Mesothelial cell of epicardium (in vitro differentiated cells): ENCODE measurements around the gene REV1. TPM values are rescaled to one million over a fixed set of nuclear protein-coding genes. Genes with fewer than 3 reads are reported as not detected.

Source experiments
- DNase-seq, 2 experiments: peaks; one replicate each; pipeline ENCODE4 v3.0.0; 2021; ENCODE audit warnings: low spot score in 2 of 2; ENCODE audit not compliant: unreplicated experiment in 2 of 2
- H3K27ac Mint-ChIP-seq: 2 replicates; pipeline ENCODE4 v1.8.0; 2021; ENCODE audit warnings: mixed read lengths
- H3K27me3 Mint-ChIP-seq: 2 replicates; pipeline ENCODE4 v1.8.0; 2021; ENCODE audit warnings: low read depth, mixed read lengths
- H3K36me3 Mint-ChIP-seq: 2 replicates; pipeline ENCODE4 v1.8.0; 2021; ENCODE audit warnings: mixed read lengths
- H3K4me1 Mint-ChIP-seq: 2 replicates; pipeline ENCODE4 v1.8.0; 2021; ENCODE audit warnings: mixed read lengths
- H3K4me3 Mint-ChIP-seq: 2 replicates; pipeline ENCODE4 v1.8.0; 2021; ENCODE audit warnings: mild to moderate bottlenecking, moderate library complexity, mixed read lengths
- H3K9me3 Mint-ChIP-seq: 2 replicates; pipeline ENCODE4 v1.8.0; 2021; ENCODE audit warnings: mixed read lengths
- total RNA-seq: library from RNA; stranded (reverse); gene quantifications from 3 replicates; pipeline ENCODE4 v1.2.1, GENCODE V29; 2021
- TF ChIP-seq, protein P1 (sequence below): fragments of 200-600 bp; sonication (generic); IDR thresholded peaks from one replicate; pipeline ENCODE4 v1.5.0; 2021; ENCODE audit warnings: antibody characterized with exemption; ENCODE audit not compliant: unreplicated experiment

Gene REV1
- total RNA-seq, result 52.5 to 58.7 TPM (median 53.3 TPM) in 3 replicates

GRCh38 chr2:99489761-99490622 lies at the start of gene REV1:
Gene REV1, minus strand, starts transcription at chr2:99490017. Its CDS starts 25,042 bp downstream, at chr2:99464975.
- H3K4me3 Mint-ChIP-seq, result peak within 1 kb of the TSS; percentile 92
- H3K27ac Mint-ChIP-seq, result peak within 1 kb of the TSS; percentile 97
- peaks cover 26% of the 10 kb centered on the region for H3K4me1 Mint-ChIP-seq
- H3K27me3 Mint-ChIP-seq, result peaks cover 5% of the 10 kb centered on the region
- H3K36me3 Mint-ChIP-seq, result no peaks in the 10 kb centered on the region
- H3K9me3 Mint-ChIP-seq, result no peaks in the 10 kb centered on the region
- peak; percentile 93 to 95 for DNase-seq
- TF ChIP-seq, protein P1, sequence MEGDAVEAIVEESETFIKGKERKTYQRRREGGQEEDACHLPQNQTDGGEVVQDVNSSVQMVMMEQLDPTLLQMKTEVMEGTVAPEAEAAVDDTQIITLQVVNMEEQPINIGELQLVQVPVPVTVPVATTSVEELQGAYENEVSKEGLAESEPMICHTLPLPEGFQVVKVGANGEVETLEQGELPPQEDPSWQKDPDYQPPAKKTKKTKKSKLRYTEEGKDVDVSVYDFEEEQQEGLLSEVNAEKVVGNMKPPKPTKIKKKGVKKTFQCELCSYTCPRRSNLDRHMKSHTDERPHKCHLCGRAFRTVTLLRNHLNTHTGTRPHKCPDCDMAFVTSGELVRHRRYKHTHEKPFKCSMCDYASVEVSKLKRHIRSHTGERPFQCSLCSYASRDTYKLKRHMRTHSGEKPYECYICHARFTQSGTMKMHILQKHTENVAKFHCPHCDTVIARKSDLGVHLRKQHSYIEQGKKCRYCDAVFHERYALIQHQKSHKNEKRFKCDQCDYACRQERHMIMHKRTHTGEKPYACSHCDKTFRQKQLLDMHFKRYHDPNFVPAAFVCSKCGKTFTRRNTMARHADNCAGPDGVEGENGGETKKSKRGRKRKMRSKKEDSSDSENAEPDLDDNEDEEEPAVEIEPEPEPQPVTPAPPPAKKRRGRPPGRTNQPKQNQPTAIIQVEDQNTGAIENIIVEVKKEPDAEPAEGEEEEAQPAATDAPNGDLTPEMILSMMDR, result peak; percentile 83

DNA sequence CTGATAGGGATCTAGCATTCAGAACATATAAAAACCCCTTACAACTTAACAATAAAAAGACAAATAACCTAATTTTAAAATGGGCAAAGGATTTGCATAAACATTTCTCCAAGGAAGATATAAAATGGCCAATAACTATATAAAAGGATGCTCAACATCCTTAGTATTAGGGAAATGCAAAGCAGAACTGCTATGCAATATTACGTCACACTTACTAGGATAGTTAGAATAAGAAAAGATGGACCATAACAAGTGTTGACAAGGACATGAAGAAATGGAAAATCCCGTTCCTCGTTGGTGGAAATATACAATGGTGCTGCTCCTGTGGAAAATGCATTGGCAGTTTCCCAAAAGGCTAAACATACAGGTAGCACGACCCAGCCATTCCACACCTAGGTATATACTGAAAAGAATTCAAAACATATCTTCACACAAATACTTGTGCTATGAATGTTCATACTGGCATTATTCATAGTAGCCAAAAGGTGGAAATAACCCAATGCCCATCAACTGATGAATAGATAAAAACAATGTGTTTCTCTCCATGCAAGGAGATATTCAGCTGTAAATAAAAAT lies 48.2 kb upstream of the REV1 start:
- TF ChIP-seq, protein P1, result no peak
- H3K27me3 Mint-ChIP-seq, result peaks cover 14% of the 10 kb centered on the region
- no peak overlapping the region for H3K27ac Mint-ChIP-seq
- no peak overlapping the region for H3K4me3 Mint-ChIP-seq
- DNase-seq, result no peak
- no peaks in the 10 kb centered on the region for H3K36me3 Mint-ChIP-seq
- no peaks in the 10 kb centered on the region for H3K4me1 Mint-ChIP-seq
- peaks cover 20% of the 10 kb centered on the region for H3K9me3 Mint-ChIP-seq

DNA sequence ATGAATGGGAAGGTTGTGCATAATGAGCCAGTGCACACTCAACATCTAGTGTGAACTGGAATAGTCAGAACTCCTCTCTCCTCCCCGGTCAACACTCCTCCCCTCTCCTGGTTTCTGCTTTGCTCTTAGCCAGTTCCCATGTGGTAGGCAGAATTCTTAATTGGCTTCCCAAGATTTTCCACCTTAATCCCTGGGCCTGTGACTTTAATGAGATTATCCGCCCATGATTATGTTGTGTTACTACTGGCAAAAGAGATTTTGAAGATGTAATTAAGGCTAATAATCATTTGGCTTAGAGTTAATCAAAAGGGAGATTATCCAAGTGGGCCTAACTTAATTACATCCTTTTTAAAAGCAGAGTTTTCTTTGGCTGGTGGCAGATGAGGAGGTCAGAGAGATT lies 34.2 kb upstream of the REV1 start:
- Mint-ChIP-seq H3K9me3 (no peaks in the 10 kb centered on the region), H3K36me3 (no peaks in the 10 kb centered on the region)

GRCh38 chr2:99522157-99522556 lies 32.3 kb upstream of the REV1 start:
- H3K27ac Mint-ChIP-seq, result no peak overlapping the region
- TF ChIP-seq, protein P1, result no peak
- peaks cover 10% of the 10 kb centered on the region for H3K27me3 Mint-ChIP-seq
- DNase-seq, result no peak
- H3K4me1 Mint-ChIP-seq, result peaks cover 6% of the 10 kb centered on the region
- no peaks in the 10 kb centered on the region for H3K36me3 Mint-ChIP-seq
- no peak overlapping the region for H3K4me3 Mint-ChIP-seq
- no peaks in the 10 kb centered on the region for H3K9me3 Mint-ChIP-seq

More for the DNA sequence above, 34.2 kb upstream of the REV1 start:
- Mint-ChIP-seq H3K27ac (no peak overlapping the region), H3K4me3 (no peak overlapping the region), H3K4me1 (peaks cover 6% of the 10 kb centered on the region), H3K27me3 (peaks cover 16% of the 10 kb centered on the region)
- TF ChIP-seq, protein P1, result no peak
- no peak for DNase-seq

GRCh38 chr2:99520813-99521212 lies 31.0 kb upstream of the REV1 start:
- Mint-ChIP-seq H3K27ac (no peak overlapping the region), H3K36me3 (no peaks in the 10 kb centered on the region), H3K4me3 (no peak overlapping the region), H3K9me3 (no peaks in the 10 kb centered on the region), H3K27me3 (peaks cover 15% of the 10 kb centered on the region), H3K4me1 (peaks cover 6% of the 10 kb centered on the region)
- TF ChIP-seq, protein P1, result no peak
- no peak for DNase-seq
